Spleen (tissue), 11 donors: ENCODE results near the gene SMG6. TPM values are rescaled to one million over a fixed set of nuclear protein-coding genes. Genes with fewer than 3 reads are reported as not detected.

ENCODE experiments used
- DNase-seq: peaks from one replicate; pipeline ENCODE4 v3.0.0-alpha.2; 2020
- H3K27ac ChIP-seq, 8 donors: fragments of 200-600 bp; sonication (generic) in 7 of 8; 1 replicate in 4 of 8; 2 replicates in 4 of 8; pipeline versions ENCODE4 v1.5.0 to v1.8.0; 2016 to 2021; ENCODE audit warnings: inconsistent platforms in 4 of 8, mild to moderate bottlenecking in 4 of 8, moderate library complexity in 1 of 8
- H3K27me3 ChIP-seq, 7 donors: fragments of 200-600 bp; sonication (generic) in 6 of 7; replicated peaks in 1 of 7; 1 replicate in 4 of 7; 2 replicates in 3 of 7; pipeline versions ENCODE4 v1.5.0 to v1.8.0; 2016 to 2021; ENCODE audit warnings: inconsistent platforms in 3 of 7, mild to moderate bottlenecking in 1 of 7
- H3K36me3 ChIP-seq, 6 donors: fragments of 200-600 bp; sonication (generic) in 5 of 6; 1 replicate in 4 of 6; 2 replicates in 2 of 6; pipeline versions ENCODE4 v1.5.0 to v1.8.0; 2016 to 2021; ENCODE audit warnings: inconsistent platforms in 2 of 6
- H3K4me1 ChIP-seq, 6 donors: fragments of 200-600 bp; sonication (generic) in 5 of 6; 1 replicate in 3 of 6; 2 replicates in 3 of 6; pipeline versions ENCODE4 v1.5.0 to v1.8.0; 2016 to 2021; ENCODE audit warnings: inconsistent platforms in 3 of 6
- H3K4me3 ChIP-seq, 8 donors: fragments of 200-600 bp; sonication (generic) in 7 of 8; 1 replicate in 4 of 8; 2 replicates in 4 of 8; pipeline versions ENCODE4 v1.5.0 to v1.8.0; 2016 to 2021; ENCODE audit warnings: inconsistent platforms in 4 of 8, mild to moderate bottlenecking in 4 of 8, moderate library complexity in 2 of 8
- H3K9me3 ChIP-seq, 8 donors: fragments of 200-600 bp; sonication (generic) in 7 of 8; 1 replicate in 4 of 8; 2 replicates in 4 of 8; pipeline versions ENCODE4 v1.5.0 to v1.8.0; 2016 to 2021; ENCODE audit warnings: inconsistent platforms in 4 of 8
- POLR2A ChIP-seq, 3 donors: fragments of 450-650 bp; IDR thresholded peaks; one replicate each; pipeline ENCODE4 v1.5.1; 2017; ENCODE audit warnings: antibody characterized with exemption in 3 of 3, mild to moderate bottlenecking in 1 of 3
- POLR2AphosphoS5 ChIP-seq, 3 donors: sonication (generic); formaldehyde crosslinking; IDR thresholded peaks; one replicate each; pipeline ENCODE4 v1.5.1; 2017; ENCODE audit warnings: antibody characterized with exemption in 3 of 3
- WGBS, 5 donors: extraction: QIAGEN DNeasy Blood & Tissue Kit in 3 of 5; methylation state at CpG; one replicate each; pipeline versions ENCODE4 v1.1.5 to v1.1.7; 2013 to 2018; 5-methylcytosine and 5-hydroxymethylcytosine counted together
- intact Hi-C: fragments of 100-400 bp; cut with DNase I; formaldehyde crosslinking; loops from one replicate; pipeline ENCODE4 v1.15.0; 2023; ENCODE audit warnings: low total_unique reads
- polyA plus RNA-seq, 3 donors: library from polyadenylated mRNA; stranded (reverse); fragments of 200-250 nt; gene quantifications; one replicate each; pipeline ENCODE4 v1.2.1, GENCODE V29; 2013
- total RNA-seq, 7 donors: library from RNA; depleted of rRNA in 3 of 7; stranded (reverse); fragments of >200 nt in 3 of 7; fragmentation: NEBNext Ultra II Directional in 4 of 7; extraction: Animal tissue kit (Norgen Biotek cat#: 25700) in 4 of 7; gene quantifications; one replicate each; pipeline versions ENCODE4 v1.1.0 to v1.2.1, GENCODE V29; 2016 to 2021
- TF ChIP-seq, protein P1 (sequence below), 11 experiments: fragments of 200-600 bp in 7 of 11; fragments of 450-650 bp in 4 of 11; sonication (generic) in 4 of 11; IDR thresholded peaks in 8 of 11; conservative IDR thresholded peaks in 3 of 11; 1 replicate in 7 of 11; 2 replicates in 4 of 11; pipeline versions ENCODE4 v1.4.0 to v1.8.0; 2016 to 2021; ENCODE audit warnings: antibody characterized with exemption in 11 of 11, inconsistent platforms in 4 of 11, mild to moderate bottlenecking in 1 of 11
- donor health status: healthy with polysubstance abuse.
- donor health status: DM: no; HTN: no; CAD: no; lungs with moderate emphysema.
- donor health status: DM: no; HTN: no; CAD: no.
- donor health status: Bipolar disorder and iron deficiency.
- donor health status: healthy.
- donor health status: DM: no; HTN: no; CAD: no.
- donor health status: DM: yes; HTN: yes; CAD: no.

The SMG6 gene
- total and polyA plus RNA-seq, 10 donors = 9.7 to 44.2 (median 28.0) TPM

DNA sequence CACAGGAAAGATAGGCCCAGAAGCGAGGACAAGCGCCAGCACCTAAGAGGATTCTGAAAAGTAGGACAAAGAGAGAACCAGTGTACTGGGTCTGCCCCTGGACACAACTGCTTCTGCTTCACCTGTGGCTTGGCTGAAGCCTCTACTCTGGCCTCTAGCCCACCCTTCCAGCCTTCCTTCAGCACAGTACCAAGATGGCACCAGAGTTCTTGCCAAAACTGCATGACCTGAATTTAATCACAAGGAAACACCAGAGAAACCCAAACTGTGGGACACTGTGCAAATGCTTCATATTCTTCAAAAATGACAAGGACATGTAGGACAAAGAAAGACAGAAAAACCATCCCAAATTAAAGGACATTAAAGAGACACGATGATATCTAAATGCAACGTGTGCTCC is 116.6 kb downstream of the SMG6 start:
- H3K4me1 ChIP-seq = peaks cover 0 to 41% (median 17%) of the 10 kb centered on the region in 6 donors
- TF ChIP-seq POLR2A (IDR thresholded peaks at IDR 0.05) (no peak), POLR2AphosphoS5 (IDR thresholded peaks at IDR 0.05) (no peak)
- TF ChIP-seq, protein P1, sequence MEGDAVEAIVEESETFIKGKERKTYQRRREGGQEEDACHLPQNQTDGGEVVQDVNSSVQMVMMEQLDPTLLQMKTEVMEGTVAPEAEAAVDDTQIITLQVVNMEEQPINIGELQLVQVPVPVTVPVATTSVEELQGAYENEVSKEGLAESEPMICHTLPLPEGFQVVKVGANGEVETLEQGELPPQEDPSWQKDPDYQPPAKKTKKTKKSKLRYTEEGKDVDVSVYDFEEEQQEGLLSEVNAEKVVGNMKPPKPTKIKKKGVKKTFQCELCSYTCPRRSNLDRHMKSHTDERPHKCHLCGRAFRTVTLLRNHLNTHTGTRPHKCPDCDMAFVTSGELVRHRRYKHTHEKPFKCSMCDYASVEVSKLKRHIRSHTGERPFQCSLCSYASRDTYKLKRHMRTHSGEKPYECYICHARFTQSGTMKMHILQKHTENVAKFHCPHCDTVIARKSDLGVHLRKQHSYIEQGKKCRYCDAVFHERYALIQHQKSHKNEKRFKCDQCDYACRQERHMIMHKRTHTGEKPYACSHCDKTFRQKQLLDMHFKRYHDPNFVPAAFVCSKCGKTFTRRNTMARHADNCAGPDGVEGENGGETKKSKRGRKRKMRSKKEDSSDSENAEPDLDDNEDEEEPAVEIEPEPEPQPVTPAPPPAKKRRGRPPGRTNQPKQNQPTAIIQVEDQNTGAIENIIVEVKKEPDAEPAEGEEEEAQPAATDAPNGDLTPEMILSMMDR (IDR thresholded peaks at IDR 0.05 in 8 of 11, conservative IDR thresholded peaks at IDR 0.05 in 3 of 11) = no peak
- no peak overlapping the region for H3K27ac ChIP-seq
- intact Hi-C loops = no loop called here
- no peaks in the 10 kb centered on the region for H3K9me3 ChIP-seq
- no peak for DNase-seq
- H3K4me3 ChIP-seq = no peak overlapping the region
- no peaks in the 10 kb centered on the region for H3K27me3 ChIP-seq
- peaks cover 0 to 71% (median 32%) of the 10 kb centered on the region in 6 donors for H3K36me3 ChIP-seq
- WGBS, 5 donors = 94 to 99% (median 96%) methylated on average over 4 of the region's 4 CpGs

DNA sequence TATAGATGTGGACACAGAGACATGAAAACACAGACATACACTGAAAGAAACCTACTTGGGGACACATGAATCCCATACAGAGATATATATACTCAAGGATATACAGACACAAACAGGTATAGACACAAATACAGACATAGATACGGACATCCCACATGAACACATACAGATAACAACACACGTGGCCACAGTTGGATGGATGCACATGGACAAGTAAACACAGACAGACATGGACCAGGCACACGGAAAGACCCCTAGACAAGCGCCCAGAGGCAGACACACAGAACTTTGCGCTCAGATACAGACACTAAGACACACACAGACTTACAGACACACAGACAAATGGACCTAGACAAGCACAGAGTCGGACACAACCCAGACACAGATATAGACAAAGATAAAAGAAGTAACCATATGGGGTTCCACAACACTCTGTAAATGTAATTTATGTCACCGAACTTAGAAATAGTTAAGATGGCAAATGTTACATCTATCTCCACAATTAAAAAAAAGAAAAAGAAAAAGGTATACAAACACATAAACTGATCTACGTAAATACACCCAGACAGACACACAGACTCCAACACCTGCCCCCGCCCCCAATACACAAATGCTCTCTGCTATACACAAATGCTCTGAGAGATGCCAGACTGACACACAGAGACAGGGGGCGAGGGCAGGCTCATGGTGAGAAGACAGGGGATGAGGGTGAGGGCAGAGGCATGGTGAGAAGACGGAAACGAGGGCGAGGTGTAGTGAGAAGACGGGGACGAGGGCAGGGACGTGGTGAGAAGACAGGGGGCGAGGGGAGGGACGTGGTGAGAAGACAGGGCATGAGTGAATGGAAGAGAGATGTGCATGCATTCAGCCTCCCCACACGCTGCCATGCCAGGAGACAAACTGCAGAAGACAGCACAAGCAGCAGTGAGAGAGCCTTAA is 118.3 kb downstream of the SMG6 start:
- TF ChIP-seq POLR2AphosphoS5 (IDR thresholded peaks at IDR 0.05) (no peak), POLR2A (IDR thresholded peaks at IDR 0.05) (no peak)
- TF ChIP-seq, protein P1 (IDR thresholded peaks at IDR 0.05 in 8 of 11, conservative IDR thresholded peaks at IDR 0.05 in 3 of 11) = no peak
- Histone ChIP-seq H3K27me3 (no peaks in the 10 kb centered on the region), H3K27ac (no peak overlapping the region), H3K9me3 (no peaks in the 10 kb centered on the region), H3K4me3 (no peak overlapping the region), H3K36me3 (peaks cover 0 to 82% (median 32%) of the 10 kb centered on the region in 6 donors), H3K4me1 (peaks cover 0 to 41% (median 18%) of the 10 kb centered on the region in 6 donors)
- DNase-seq = no peak
- 85 to 95% (median 92%) methylated on average over 19 of the region's 19 CpGs for WGBS, 5 donors
- intact Hi-C loops = no loop called here

DNA sequence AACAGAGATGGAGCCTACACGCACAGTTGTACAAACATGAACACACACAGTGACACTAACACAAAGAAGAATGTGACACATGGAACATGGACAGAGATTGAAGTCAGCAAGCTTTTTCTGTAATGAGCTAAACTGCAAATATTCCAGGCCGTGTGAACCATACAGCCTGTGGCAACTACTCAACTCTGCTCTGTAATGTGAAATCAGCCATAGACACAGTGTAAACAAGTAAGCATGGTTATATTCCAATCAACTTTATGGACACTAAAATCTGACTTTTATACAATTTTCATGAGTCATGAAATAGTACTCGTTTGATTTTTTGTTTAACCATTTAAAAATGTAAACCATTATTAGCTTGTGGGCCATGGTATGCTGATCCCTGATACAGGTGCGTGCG is 120.2 kb downstream of the SMG6 start:
- Histone ChIP-seq H3K27me3 (no peaks in the 10 kb centered on the region), H3K9me3 (no peaks in the 10 kb centered on the region), H3K36me3 (peaks cover 0 to 92% (median 32%) of the 10 kb centered on the region in 6 donors), H3K27ac (peak overlapping the region in 3 of 8 donors; percentile 68 to 85 (median 79)), H3K4me1 (peaks cover 11 to 46% (median 33%) of the 10 kb centered on the region in 6 donors), H3K4me3 (no peak overlapping the region)
- WGBS, 5 donors = 89 to 97% (median 90%) methylated on average over 5 of the region's 5 CpGs
- TF ChIP-seq POLR2A (IDR thresholded peaks at IDR 0.05) (no peak), POLR2AphosphoS5 (IDR thresholded peaks at IDR 0.05) (no peak)
- TF ChIP-seq, protein P1 (IDR thresholded peaks at IDR 0.05 in 8 of 11, conservative IDR thresholded peaks at IDR 0.05 in 3 of 11) = no peak
- no peak for DNase-seq
- intact Hi-C loops = no loop called here

DNA sequence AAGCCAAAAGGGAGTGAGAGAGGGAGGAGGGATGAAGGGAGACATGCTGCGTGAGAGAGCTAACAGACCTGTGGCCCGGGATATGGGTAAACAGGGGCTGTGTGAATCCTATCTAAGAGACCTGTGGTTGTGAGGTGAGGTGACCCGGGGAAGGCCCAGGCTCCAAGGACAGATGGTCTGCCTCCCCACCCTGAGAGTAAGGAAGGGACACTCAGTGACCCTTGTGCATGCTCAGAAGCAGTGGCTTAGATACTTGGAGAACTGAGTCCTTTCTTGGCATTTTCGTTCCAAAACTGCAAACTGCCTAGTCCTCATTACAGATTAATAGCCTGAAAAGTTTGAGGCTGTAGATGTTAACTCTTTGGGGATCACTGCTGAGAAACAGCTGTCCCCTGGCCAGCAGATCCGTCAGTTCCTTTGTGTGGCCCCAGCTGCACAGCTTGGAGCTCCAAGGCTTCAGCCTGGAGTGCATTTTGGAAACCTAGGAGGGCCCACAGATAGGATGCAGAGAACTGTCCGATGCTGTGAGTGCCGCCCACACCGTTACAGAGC is 121.6 kb downstream of the SMG6 start:
- Histone ChIP-seq H3K4me1 (peaks cover 14 to 60% (median 43%) of the 10 kb centered on the region in 6 donors), H3K27me3 (no peaks in the 10 kb centered on the region), H3K36me3 (peaks cover 0 to 92% (median 25%) of the 10 kb centered on the region in 6 donors), H3K27ac (peak overlapping the region; percentile 3 to 85 (median 74)), H3K4me3 (no peak overlapping the region), H3K9me3 (no peaks in the 10 kb centered on the region)
- TF ChIP-seq, protein P1 (IDR thresholded peaks at IDR 0.05 in 8 of 11, conservative IDR thresholded peaks at IDR 0.05 in 3 of 11) = no peak
- TF ChIP-seq POLR2AphosphoS5 (IDR thresholded peaks at IDR 0.05) (no peak), POLR2A (IDR thresholded peaks at IDR 0.05) (no peak)
- intact Hi-C loops = no loop called here
- WGBS, 5 donors = 66 to 84% (median 80%) methylated on average over 8 of the region's 8 CpGs
- no peak for DNase-seq
